A549 (cell line): ENCODE data around the gene APOC1.

ENCODE experiments used
- MYC ChIP-seq: IDR thresholded peaks from 2 replicates; pipeline ENCODE4 v1.6.1; 2012; ENCODE audit warnings: mild to moderate bottlenecking, inconsistent platforms, low read length, improper control_type of control experiment, borderline replicate concordance
- POLR2A ChIP-seq: IDR thresholded peaks from 2 replicates; pipeline ENCODE4 v1.6.1; 2012; ENCODE audit warnings: mild to moderate bottlenecking, low read length
- TF ChIP-seq, protein P1 (sequence below): fragments of >200 bp; sonication (Bioruptor Twin); formaldehyde crosslinking; IDR thresholded peaks from 3 replicates; pipeline ENCODE4 v1.5.1; 2016

DNA sequence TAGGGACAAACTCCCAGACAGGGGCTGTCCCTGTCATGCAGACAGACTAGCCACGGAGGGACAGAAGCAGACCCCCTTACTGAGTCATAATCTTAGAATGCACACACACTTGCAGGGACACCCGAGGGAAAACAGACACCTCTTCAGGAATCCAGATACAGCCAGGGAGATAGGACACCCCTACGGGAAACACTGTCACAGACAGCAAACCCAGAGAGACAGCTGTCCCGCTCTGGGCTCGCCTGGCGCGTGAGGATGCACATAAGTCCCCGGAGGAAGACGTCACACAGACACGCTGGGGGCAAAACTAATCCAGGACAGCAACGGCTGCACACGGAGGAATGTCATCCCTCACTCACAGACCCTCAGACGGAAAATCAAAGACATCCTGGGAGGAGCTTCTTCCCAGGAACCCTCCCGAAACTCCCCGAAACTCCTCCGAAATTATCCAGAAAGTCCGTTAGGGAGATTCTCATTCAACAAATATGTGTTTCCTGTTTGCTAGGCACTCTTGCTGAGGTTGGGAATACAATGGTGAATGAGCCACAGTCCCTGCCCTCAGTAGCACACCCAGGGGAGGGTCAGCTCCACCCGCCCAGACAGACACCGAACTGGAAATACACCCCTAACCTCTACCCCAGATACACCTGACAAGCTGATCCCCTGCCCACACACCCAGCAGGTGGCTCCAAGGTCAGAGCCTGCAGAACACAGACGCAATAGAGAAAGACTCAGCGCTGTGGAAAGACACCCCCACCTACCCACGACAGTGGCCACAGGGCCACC, 38.5 kb upstream of the APOC1 start:
- TF ChIP-seq, protein P1, sequence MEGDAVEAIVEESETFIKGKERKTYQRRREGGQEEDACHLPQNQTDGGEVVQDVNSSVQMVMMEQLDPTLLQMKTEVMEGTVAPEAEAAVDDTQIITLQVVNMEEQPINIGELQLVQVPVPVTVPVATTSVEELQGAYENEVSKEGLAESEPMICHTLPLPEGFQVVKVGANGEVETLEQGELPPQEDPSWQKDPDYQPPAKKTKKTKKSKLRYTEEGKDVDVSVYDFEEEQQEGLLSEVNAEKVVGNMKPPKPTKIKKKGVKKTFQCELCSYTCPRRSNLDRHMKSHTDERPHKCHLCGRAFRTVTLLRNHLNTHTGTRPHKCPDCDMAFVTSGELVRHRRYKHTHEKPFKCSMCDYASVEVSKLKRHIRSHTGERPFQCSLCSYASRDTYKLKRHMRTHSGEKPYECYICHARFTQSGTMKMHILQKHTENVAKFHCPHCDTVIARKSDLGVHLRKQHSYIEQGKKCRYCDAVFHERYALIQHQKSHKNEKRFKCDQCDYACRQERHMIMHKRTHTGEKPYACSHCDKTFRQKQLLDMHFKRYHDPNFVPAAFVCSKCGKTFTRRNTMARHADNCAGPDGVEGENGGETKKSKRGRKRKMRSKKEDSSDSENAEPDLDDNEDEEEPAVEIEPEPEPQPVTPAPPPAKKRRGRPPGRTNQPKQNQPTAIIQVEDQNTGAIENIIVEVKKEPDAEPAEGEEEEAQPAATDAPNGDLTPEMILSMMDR, result no peak
- TF ChIP-seq POLR2A, result no peak
- no peak for TF ChIP-seq MYC
